ENCODE results near the gene DICER1. TPM values are rescaled to one million over a fixed set of nuclear protein-coding genes. Genes with fewer than 3 reads are reported as not detected.
A peak's percentile ranks its signal among the peaks of the same experiment; 100 is the strongest.

Gene DICER1
- total RNA-seq, 1 experiment from 2014 or later: 32.7 TPM

DNA sequence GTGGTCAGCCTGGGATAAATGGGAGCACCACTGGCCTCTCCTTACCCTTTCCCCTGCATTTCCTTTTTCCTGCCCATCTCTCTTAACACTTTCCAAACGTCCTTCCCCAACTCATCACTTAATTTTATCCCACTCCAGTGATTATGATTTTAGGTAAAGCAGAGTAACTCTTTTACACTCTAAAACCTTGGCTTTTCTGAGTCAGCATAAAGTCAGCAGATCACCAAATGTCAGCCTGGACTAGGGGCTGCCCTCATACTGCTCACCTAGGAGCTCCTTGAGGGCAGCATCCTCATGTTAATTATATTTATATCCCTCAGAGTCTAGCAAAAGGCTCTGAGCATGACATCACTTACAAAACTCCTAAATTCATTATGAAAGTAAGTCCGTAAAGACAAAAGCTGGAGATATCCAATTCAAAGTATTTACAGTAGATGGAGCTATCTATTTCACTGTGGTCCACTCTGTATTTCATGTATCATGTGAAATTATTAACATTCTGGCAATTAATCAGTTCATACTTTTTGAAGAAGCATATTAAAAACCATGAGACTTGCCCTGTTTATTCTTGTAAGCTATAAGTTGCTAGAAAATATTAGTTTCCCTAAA, 17.0 kb upstream of the DICER1 start:
- H3K9me3 ChIP-seq (ENCODE audit: control insufficient read depth, insufficient read depth, low read depth, low read length): no peaks in the 10 kb centered on the region
- ChIA-PET POLR2A (no interaction called here), CTCF (interaction anchor here (0.6 kb wide), 1 partner anchor 1087 kb away, joined by 7 read pairs; no protein-coding TSS in a partner anchor)
- in situ Hi-C loops (cut with HindIII; ENCODE audit: low pct_unique_long_range_greater_than_20kb, low sequenced_read_pairs): no loop called here
- DNase-seq (ENCODE audit: low read depth, low spot score) (no peak), ATAC-seq (no peak)
- intact Hi-C loops (cut with micrococcal nuclease; ENCODE audit: unreplicated experiment): no loop called here
- no peaks in the 10 kb centered on the region for H3K36me3 ChIP-seq (ENCODE audit: control insufficient read depth, insufficient read depth, low read length)
- H3K27ac ChIP-seq (ENCODE audit: low read length): no peak overlapping the region
- no peaks in the 10 kb centered on the region for H3K27me3 ChIP-seq (ENCODE audit: control insufficient read depth, insufficient read depth, low read length)
- no TSS peak for BruUV-seq (replicated peaks)
- no peak overlapping the region for H3K4me3 ChIP-seq (ENCODE audit: low read depth in 2 of 2, low read length in 2 of 2)
- no peaks in the 10 kb centered on the region for H3K4me1 ChIP-seq (ENCODE audit: control insufficient read depth, insufficient read depth, low read length)
- TF ChIP-seq, protein P1, sequence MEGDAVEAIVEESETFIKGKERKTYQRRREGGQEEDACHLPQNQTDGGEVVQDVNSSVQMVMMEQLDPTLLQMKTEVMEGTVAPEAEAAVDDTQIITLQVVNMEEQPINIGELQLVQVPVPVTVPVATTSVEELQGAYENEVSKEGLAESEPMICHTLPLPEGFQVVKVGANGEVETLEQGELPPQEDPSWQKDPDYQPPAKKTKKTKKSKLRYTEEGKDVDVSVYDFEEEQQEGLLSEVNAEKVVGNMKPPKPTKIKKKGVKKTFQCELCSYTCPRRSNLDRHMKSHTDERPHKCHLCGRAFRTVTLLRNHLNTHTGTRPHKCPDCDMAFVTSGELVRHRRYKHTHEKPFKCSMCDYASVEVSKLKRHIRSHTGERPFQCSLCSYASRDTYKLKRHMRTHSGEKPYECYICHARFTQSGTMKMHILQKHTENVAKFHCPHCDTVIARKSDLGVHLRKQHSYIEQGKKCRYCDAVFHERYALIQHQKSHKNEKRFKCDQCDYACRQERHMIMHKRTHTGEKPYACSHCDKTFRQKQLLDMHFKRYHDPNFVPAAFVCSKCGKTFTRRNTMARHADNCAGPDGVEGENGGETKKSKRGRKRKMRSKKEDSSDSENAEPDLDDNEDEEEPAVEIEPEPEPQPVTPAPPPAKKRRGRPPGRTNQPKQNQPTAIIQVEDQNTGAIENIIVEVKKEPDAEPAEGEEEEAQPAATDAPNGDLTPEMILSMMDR (IDR thresholded peaks at IDR 0.05): peak; percentile 18; the same call in 1 of the 2 replicates
- no peak for TF ChIP-seq SIN3A (IDR thresholded peaks at IDR 0.05; ENCODE audit: borderline replicate concordance, insufficient read depth, low read depth, low read length)

DNA sequence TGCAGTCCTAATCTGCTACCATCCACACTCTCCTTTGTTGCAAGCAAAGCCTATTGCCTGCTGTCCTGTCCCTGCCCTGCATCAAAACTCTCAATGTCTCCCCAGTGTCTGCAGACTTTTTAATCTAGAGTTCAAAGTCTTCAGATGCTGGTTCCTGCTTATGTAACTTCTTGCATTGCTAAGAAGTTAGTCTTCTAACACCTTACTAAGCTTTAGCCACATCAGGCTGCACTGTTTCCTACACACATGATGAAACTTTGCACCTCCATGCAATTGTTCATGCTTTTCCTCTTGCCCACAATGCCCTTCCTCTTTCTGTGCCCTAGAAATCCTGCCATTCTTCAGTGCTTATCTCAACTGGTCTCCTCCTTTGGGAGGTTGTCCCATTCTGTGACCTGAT, 16.2 kb upstream of the DICER1 start:
- Histone ChIP-seq H3K4me3 (ENCODE audit: low read depth in 2 of 2, low read length in 2 of 2) (no peak overlapping the region), H3K27me3 (ENCODE audit: control insufficient read depth, insufficient read depth, low read length) (no peaks in the 10 kb centered on the region), H3K9me3 (ENCODE audit: control insufficient read depth, insufficient read depth, low read depth, low read length) (no peaks in the 10 kb centered on the region), H3K27ac (ENCODE audit: low read length) (no peak overlapping the region), H3K4me1 (ENCODE audit: control insufficient read depth, insufficient read depth, low read length) (no peaks in the 10 kb centered on the region), H3K36me3 (ENCODE audit: control insufficient read depth, insufficient read depth, low read length) (no peaks in the 10 kb centered on the region)
- in situ Hi-C loops (cut with HindIII; ENCODE audit: low pct_unique_long_range_greater_than_20kb, low sequenced_read_pairs): no loop called here
- ATAC-seq (no peak), DNase-seq (ENCODE audit: low read depth, low spot score) (no peak)
- POLR2A ChIA-PET: no interaction called here
- BruUV-seq (replicated peaks): no TSS peak
- intact Hi-C loops (cut with micrococcal nuclease; ENCODE audit: unreplicated experiment): no loop called here
- TF ChIP-seq TCF7L2 (IDR thresholded peaks at IDR 0.05; ENCODE audit: low read depth, low read length) (no peak), SIN3A (IDR thresholded peaks at IDR 0.05; ENCODE audit: borderline replicate concordance, insufficient read depth, low read depth, low read length) (no peak), POLR2AphosphoS5 (IDR thresholded peaks at IDR 0.05; ENCODE audit: low read depth, low read length) (no peak)
- TF ChIP-seq, protein P1 (IDR thresholded peaks at IDR 0.05): no peak
- TF ChIP-seq, protein P2, sequence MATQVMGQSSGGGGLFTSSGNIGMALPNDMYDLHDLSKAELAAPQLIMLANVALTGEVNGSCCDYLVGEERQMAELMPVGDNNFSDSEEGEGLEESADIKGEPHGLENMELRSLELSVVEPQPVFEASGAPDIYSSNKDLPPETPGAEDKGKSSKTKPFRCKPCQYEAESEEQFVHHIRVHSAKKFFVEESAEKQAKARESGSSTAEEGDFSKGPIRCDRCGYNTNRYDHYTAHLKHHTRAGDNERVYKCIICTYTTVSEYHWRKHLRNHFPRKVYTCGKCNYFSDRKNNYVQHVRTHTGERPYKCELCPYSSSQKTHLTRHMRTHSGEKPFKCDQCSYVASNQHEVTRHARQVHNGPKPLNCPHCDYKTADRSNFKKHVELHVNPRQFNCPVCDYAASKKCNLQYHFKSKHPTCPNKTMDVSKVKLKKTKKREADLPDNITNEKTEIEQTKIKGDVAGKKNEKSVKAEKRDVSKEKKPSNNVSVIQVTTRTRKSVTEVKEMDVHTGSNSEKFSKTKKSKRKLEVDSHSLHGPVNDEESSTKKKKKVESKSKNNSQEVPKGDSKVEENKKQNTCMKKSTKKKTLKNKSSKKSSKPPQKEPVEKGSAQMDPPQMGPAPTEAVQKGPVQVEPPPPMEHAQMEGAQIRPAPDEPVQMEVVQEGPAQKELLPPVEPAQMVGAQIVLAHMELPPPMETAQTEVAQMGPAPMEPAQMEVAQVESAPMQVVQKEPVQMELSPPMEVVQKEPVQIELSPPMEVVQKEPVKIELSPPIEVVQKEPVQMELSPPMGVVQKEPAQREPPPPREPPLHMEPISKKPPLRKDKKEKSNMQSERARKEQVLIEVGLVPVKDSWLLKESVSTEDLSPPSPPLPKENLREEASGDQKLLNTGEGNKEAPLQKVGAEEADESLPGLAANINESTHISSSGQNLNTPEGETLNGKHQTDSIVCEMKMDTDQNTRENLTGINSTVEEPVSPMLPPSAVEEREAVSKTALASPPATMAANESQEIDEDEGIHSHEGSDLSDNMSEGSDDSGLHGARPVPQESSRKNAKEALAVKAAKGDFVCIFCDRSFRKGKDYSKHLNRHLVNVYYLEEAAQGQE (IDR thresholded peaks at IDR 0.05; ENCODE audit: insufficient read depth in 1 of 2, low read depth in 2 of 2, low read length in 1 of 2): no peak
- CTCF ChIA-PET: no interaction called here
